ENCODE results near the gene NFKBIA.

DNA sequence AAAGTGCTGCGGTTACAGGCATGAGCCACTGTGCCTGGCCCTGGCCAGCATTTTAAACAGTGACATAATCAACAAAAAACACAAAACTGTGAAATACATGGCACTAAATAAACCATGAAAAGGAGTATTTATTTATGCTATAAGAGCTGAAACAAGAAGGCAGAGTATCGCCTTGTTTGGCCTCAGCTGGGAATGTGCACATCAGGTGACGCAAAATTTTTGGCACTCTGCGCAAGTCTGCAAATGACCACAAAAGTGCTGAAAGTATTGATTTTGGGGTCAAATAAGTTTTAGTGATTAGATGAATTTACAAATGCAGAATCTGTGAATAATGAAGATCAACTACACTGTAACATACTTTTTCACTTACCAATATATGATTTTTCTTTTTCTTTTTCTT lies 36.6 kb upstream of the NFKBIA start:
- TF ChIP-seq CTCF (IDR thresholded peaks at IDR 0.05) (no peak), POLR2A (IDR thresholded peaks at IDR 0.05) (no peak)

All from right lobe of liver (tissue), 4 donors.